GM21723 (cell line): Measurements from ENCODE around the gene MICAL2.
A peak's percentile ranks its signal among the peaks of the same experiment; 100 is the strongest.

Experiments used
- ATAC-seq: cut with Tn5 transposase; IDR thresholded peaks from one replicate; pipeline ENCODE4 v1.9.1; 2021; ENCODE audit warnings: mild to moderate bottlenecking, moderate library complexity; ENCODE audit not compliant: unreplicated experiment

Gene MICAL2

DNA sequence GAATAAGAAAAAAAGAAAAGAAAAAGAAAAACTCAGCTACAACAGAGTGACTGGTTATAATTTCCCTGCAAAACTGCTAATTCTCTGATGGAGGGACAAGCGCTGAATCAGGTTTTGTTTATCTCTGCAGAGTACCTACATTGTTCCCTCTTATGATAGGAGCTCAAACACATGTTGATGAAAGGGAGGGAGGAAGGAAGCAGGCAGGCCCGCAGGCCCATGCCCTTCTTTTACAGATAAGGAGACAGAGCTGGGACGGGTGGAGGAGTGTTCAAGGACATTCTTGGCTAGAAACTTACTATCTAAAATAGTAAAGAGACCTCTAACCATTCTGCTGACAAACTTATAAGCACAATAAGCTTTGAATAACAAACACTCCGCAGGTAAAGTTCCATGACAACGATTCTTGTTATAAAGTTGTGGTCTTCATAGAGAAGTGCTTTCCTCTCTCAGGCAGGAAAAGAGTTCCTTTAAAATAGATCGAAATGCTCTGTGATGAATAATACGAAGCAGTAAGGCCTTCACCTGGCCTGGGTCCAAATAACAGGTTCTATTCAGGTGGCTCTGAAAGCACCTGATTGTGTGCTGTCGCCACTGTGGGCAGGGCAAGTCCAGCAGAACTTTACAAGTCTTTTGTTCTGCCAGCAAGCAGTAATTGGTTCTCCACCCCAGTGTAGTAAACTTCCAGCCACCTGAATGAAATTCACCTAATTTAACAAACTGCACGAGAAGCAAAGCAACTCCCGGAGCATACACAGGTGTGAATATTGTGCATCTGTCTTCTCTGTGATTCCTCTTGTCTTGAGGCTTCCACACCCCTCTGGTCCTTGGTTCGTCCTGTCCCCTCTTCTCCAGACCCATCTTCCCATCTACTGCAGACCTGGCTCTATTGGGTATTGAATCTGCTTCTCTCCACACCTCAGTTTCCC, 15.3 kb upstream of the MICAL2 start:
- ATAC-seq, result no peak

GRCh38 chr11:12097219-12097618, 13.2 kb upstream of the MICAL2 start:
- no peak for ATAC-seq

DNA sequence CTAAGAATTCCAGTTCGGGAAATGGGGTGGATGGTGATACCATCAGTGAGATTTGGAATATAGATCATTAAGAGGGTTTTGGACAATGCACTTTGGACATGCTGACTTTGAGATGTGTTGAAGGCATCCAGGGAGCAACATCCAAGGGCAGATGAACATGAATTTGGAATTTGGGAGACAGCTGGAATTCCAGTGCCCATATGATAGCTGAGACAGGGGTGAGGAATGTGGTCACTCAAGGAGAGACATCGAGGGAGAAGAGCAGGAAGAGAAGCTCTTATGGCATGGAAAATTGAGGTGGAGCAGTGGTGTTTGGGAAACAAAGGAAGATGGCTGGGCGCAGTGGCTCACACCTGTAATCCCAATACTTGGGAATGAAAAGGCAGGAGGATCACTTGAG, 11.8 kb upstream of the MICAL2 start:
- ATAC-seq, result no peak

DNA sequence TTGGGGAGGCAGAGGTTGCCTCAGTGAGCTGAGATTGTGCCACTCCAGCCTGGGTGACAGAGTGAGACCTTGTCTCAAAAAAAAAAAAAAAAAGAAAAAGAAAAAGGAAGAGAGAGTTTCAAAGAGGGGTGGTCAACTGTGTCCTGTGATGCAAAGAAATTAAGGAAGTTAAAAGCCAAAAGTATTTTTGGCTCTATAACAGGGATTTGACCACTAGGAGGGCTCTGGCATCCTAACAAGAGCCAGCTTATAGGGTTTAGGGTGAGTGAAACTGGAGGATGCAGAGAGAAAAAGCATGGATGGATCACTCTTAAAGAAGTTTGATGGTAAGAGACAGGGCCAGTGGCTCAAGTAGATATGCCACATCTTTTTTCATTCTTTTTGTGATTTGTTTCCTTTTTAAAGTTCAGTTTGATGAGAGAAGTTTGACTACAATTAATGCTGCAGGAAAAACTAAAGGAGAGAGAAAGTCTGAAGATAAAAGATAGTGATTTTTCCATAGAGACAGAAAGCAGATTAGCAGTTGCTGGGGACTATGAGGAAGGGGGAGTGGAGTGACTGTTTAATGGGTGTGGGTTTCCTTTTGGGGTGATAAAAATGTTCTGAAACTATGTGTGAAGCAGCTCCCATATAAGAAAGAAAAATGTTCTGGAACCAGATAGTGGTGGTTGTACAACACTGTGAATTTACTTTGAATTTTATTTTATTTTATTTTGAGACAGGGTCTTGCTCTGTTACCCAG, 11.1 kb upstream of the MICAL2 start:
- ATAC-seq, result no peak

GRCh38 chr11:12100429-12100828, 10.0 kb upstream of the MICAL2 start:
- ATAC-seq, result no peak

DNA sequence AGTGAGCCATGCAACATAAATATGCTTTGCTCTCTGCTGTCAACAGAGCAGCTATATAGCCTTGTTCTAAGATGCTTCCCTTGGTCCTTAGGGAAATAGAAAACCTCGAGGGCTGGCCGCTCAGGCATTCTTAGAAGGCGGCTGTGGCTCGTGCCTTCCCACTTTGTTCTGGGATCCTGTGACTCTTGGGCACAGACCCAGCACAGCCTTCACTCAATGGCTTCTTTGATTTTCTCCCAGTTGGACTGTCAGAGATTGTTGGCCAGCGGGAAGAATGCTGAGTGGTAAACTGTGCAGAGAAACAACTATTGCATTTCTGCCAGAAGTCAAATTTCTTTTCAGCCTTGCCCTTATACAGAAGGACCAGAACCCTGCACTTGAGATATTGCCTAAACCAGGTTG, 9.5 kb upstream of the MICAL2 start:
- no peak for ATAC-seq

GRCh38 chr11:12101318-12101717, 9.1 kb upstream of the MICAL2 start:
- ATAC-seq, result no peak

GRCh38 chr11:12102588-12103410, 7.6 kb upstream of the MICAL2 start:
- ATAC-seq, result no peak

DNA sequence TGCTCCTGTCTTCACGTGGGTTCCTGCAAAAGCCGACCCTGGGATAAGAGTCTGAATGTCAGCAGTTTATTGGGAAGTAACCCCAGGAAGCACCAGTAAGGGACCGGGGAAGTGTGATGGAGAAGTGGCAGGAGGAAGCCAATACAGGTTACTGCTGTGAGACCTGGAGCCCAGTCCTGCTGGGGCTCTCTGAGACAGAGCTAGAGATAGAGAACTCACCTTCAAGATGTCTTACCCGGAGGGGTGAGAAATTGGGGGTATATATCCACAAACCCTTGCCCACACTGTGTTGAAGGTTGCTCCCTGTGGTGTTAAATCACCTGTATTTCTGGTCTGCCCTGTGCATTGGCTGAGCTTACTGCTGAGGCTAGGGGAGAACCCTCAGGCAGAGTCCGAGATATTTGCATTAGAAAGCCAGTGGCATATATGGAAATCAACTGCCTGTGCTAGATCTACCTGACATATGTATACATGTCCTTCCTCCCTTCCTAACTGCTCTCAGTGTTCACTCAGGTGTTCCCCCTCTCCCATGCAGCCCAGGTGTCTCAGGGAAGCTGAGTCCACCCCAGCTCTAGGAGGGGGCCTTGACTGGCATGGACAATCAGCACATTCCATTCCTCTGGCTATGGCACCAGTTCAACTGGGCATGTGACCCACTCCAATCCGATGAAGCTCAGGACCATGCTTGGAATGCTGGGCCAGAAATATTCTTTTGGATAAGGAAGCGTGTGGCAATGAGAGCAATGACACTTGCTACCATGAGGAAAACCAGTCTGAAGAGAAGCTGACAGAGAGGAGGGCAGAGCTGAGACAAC, 6.8 kb upstream of the MICAL2 start:
- ATAC-seq, result no peak

DNA sequence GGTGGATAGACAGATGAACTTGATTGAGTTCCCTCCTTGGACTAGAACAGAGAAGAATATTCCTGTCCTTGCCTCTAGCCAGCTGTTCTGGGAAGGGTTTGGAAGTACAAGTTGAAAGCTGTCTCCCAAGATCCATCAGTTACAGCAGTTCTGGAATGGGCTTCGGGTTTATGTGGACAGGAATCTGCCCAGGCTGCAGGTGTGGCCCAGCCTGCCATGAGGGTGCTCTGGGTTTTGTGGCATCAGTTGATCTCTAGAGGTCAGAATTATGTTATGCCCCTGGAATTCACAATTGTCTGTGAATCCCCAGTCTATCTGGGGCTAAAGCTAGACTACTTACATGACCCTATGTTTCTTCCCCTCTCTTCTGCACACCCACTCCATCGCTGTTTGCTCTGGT, 4.9 kb upstream of the MICAL2 start:
- no peak for ATAC-seq

- ATAC-seq, result no peak
Observed at GRCh38 chr11:12106101-12106500, 4.3 kb upstream of the MICAL2 start.

GRCh38 chr11:12106501-12106900, 3.9 kb upstream of the MICAL2 start:
- ATAC-seq, result no peak

GRCh38 chr11:12108875-12109453, 1.4 kb upstream of the MICAL2 start:
- ATAC-seq, result no peak

GRCh38 chr11:12109591-12110196, 696 bp upstream of the MICAL2 start:
- no peak for ATAC-seq

- ATAC-seq, result peak; percentile 38
Observed at GRCh38 chr11:12110714-12111548, 541 bp downstream of the MICAL2 start.

DNA sequence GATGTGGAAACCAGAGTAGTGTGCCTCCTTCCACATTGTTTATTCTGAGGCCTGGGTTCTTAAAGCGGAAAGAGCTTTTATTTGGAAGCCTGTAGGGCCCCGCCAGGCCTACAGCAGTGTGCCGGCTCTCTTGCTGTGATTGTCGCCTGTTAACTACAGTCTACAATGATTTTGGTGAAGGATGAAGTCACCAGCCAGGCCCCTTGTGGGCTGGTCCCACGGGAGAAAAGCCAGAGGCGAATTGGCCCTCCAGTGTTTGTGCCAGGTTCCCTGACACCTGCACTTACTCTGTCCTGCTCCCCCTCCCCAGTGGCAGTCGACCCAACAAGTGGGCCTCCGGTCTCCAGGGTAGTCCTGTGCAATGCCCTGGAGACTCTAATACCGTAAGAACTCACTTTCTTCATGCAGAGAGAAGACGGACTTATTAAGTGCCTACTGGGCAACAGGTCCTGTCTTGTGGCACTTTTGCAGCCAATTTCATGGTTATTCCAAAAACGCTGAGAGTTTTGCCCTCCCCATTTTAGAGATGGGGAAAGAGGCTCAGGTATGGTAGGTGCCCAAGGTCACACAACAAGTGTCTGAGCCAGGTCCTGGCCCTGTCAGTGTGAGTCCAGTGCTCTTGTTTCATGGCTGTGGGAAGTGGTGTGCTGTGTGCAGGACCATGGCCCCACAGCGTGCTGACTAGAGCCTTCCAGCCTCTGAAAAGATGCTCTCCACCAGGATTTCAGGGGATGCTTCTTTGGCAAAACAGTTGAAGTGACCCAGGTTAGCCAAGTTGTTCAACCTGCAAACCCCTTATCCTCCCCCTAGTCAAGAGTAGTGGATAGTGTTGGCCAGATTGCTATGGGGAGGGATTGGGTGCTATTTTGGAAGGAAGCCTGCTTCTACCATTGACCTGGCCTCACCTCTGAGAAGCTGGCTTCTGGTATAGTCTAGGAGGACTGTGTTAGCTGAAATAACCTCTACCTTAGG, 1.4 kb downstream of the MICAL2 start:
- ATAC-seq, result no peak

- no peak for ATAC-seq
Observed at GRCh38 chr11:12112750-12113149, 2.4 kb downstream of the MICAL2 start.

DNA sequence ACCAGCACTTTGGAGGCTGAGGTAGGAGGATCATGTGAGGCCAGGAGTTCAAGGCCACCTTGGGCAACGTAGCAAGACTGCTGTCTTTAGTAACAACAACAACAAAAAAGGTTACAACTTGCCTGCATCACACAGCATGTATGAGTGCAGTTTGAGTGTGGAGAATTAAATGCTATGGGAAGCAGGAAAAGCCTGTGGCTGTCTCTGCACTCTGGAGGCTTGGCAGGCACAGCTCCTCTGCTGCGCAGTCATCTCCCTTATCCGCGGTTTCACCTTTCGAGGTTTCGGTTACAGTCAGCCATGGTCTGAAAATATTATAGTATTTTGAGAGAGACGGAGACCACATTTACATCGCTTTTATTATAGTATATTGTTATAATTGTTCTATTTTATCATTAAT, 2.9 kb downstream of the MICAL2 start:
- ATAC-seq, result no peak
